ENCODE data around the gene MRE11. TPM values are rescaled to one million over a fixed set of nuclear protein-coding genes. Genes with fewer than 3 reads are reported as not detected.

MRE11 gene
- total RNA-seq, 8 experiments from 2014 or later: 6.0 to 38.1 (median 10.8) TPM

DNA sequence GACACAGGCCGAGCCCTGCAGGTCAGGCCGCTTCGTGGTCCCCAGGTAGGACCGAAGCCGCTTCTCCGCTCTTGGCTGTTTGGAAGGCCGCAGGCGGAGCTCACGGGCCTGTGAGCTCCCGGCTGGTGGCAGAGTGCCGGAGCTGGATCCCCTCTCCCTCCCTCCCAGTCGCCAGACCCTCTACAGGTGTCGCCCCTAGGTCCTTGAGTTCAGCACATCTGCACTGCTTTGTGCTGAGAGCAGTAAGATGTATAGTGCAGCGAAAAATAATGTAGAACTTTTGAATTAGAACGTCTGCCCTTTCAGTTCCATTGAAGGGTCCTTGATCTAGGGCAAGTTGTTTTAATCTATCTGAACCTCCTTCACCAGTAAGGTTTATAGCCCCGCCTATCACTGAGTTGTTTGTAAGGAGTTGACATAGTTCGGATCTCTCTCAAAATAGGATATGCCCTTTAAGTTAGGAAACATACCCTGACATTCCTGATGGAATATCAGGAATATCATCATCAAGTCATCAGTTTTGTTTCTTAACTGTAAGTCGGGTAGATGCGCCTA is 559 bp upstream of the MRE11 start:
- peak overlapping the region; percentile 81 to 96 (median 85) for H3K4me3 ChIP-seq
- peaks cover 0 to 10% of the 10 kb centered on the region in 2 donors for H3K4me1 ChIP-seq (replicated peaks in 1 of 2)
- 0 to 17% (median 2%) methylated on average over 1 to 12 of the region's 19 CpGs for WGBS, 10 experiments
- ATAC-seq (replicated peaks in 6 of 8): peak; percentile 47 to 77 (median 73)
- in situ Hi-C loops (cut with MboI; ENCODE audit: low pct_unique_long_range_greater_than_20kb in 2 of 9, low sequenced_read_pairs in 9 of 9, unreplicated experiment in 9 of 9): loop anchor here in 1 of 9 experiments (25.0 kb wide), 2 partner anchors 307 to 607 kb away; no protein-coding TSS in a partner anchor
- H3K27ac ChIP-seq: peak overlapping the region; percentile 40 to 58

DNA sequence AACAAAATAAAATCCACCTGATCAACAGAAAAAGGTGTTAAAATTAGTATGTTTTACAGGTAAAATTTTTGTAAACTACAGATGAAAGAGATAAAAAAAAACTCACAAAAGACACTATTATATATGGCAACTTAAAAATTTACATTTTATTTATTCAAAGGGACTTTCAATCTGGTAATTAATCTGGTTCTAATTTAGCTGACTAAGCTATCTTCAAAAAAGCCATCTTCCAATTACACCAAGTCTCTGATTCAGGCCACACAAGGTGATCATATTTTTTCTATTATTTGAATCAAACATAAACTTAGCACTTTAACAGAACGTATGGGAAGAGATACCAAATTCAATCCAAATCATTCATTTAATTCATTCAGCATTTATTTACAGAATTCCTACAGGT is 7.6 kb downstream of the MRE11 start:
- Histone ChIP-seq H3K27ac (no peak overlapping the region), H3K4me1 (replicated peaks in 1 of 2) (no peaks in the 10 kb centered on the region), H3K4me3 (no peak overlapping the region)
- WGBS, 10 experiments: 33 to 100% (median 100%) methylated on average over 1 of the region's 1 CpG; no CpG with 5 or more reads in 1 of the 10 experiments
- no peak for ATAC-seq (replicated peaks in 6 of 8)
- in situ Hi-C loops (cut with MboI; ENCODE audit: low pct_unique_long_range_greater_than_20kb in 2 of 9, low sequenced_read_pairs in 9 of 9, unreplicated experiment in 9 of 9): loop anchor here in 1 of 9 experiments (25.0 kb wide), 2 partner anchors 299 to 599 kb away; no protein-coding TSS in a partner anchor

DNA sequence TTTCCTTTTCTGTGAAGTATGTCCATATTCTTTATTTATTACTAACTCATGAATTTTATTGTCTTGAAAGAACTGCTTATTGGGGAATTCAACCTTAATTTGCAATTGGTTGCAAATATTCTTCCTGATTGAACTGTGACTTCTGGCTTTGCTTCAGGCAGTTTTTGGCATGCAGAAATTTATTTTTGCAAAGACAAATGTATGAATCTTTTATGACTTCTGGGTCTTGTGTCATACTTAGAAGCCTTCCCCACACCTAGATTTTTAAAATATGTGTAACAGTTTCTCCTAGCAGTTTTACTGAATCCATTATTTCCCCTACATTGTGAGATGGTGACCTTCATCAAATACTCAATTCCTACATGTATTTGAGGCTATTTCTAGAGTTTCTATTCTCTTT is 12.3 kb downstream of the MRE11 start:
- in situ Hi-C loops (cut with MboI; ENCODE audit: low pct_unique_long_range_greater_than_20kb in 2 of 9, low sequenced_read_pairs in 9 of 9, unreplicated experiment in 9 of 9): loop anchor here in 1 of 9 experiments (25.0 kb wide), 2 partner anchors 294 to 594 kb away; no protein-coding TSS in a partner anchor
- H3K4me1 ChIP-seq (replicated peaks in 1 of 2): no peaks in the 10 kb centered on the region
- H3K27ac ChIP-seq: no peak overlapping the region
- ATAC-seq (replicated peaks in 6 of 8): peak in 3 of 8 experiments; percentile 49 to 64 (median 51)
- H3K4me3 ChIP-seq: no peak overlapping the region

DNA sequence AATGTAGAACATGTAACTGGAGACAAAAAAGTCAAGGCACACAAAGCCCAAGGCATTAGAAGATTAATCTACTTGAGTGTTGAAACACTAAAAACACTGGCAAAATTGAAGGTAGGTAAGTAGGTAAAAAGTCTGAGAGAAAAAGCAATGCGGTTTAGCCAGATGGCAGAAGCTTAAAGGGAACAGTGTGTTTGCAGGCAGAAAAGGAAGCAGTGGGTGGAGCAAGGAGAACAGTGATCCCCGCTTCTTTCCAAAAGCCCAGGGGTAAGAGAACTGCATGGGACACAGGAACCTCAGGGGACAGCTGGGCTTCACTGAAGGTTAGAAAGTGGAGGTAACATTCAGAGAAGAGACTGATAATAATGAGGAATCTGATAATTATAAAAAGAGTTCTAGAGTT is 16.0 kb downstream of the MRE11 start:
- Histone ChIP-seq H3K27ac (no peak overlapping the region), H3K4me3 (no peak overlapping the region), H3K4me1 (replicated peaks in 1 of 2) (no peaks in the 10 kb centered on the region)
- WGBS, 10 experiments: 57 to 100% (median 83%) methylated on average over 1 to 2 of the region's 2 CpGs; no CpG with 5 or more reads in 1 of the 10 experiments
- ATAC-seq (replicated peaks in 6 of 8): no peak
- in situ Hi-C loops (cut with MboI; ENCODE audit: low pct_unique_long_range_greater_than_20kb in 2 of 9, low sequenced_read_pairs in 9 of 9, unreplicated experiment in 9 of 9): loop anchor here in 1 of 9 experiments (25.0 kb wide), 2 partner anchors 290 to 590 kb away; no protein-coding TSS in a partner anchor

DNA sequence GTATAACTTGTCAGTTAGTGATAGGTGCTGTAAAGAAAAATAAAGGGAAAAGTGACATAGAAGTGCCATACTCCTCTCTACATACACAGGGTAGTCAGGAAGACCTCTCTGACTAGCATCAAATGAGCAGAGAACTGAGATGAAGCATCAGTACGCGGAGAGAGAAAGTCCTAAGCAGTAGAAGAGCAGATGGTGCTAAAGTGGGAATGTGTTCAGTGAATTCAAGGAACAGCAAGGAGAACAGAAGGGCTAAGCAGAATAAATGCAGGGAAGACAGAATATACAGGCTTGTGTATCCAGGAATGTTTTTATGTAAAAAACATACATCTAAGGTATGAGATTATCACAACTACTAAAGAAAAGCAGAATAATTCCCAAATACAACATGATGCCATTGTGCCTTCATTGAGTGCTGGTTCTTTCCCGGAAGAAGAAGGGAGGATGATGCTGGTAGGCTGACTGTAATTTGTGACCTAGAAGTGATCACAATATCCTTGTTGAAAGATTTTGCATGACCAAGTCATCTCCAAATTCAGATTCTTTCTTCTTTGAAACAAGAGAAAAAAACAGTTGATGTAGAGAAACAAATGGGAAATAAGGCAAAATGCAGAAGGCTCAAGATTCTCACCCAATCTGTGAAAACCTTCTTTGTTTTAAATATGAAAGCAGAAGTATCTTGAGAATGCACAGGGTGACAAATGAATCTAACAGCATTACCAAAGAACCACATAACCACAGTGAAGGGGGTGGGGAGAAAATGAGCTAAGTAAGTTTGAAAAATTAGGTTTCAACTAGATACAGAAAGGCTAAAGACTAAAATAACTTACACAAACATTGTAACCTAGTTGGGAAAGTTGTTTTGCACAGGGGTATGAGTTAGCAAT is 20.5 kb downstream of the MRE11 start:
- 82 to 100% (median 100%) methylated on average over 1 to 3 of the region's 3 CpGs; no CpG with 5 or more reads in 2 of the 10 experiments for WGBS, 10 experiments
- H3K27ac ChIP-seq: no peak overlapping the region
- peak in 1 of 8 experiments; percentile 36 for ATAC-seq (replicated peaks in 6 of 8)
- in situ Hi-C loops (cut with MboI; ENCODE audit: low pct_unique_long_range_greater_than_20kb in 2 of 9, low sequenced_read_pairs in 9 of 9, unreplicated experiment in 9 of 9): no loop called here
- no peak overlapping the region for H3K4me3 ChIP-seq
- H3K4me1 ChIP-seq (replicated peaks in 1 of 2): no peaks in the 10 kb centered on the region

DNA sequence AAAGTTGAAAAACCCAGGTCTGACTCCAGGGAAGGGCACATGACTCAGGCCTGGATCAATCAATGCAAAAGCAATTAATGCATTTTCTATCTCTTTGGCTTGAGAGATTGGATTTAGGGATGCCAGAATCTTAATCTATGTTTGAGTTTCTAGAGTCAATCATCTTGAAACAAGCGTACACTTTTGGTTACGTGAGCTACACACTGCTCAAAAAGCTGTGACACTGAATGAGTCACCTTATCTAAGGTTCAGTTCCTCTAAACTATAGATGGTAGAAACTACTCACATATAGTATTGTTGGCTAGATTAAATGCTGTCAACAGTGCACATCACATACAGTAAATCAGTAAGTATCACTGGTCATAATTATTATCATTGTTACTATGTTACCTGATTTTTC is 24.2 kb downstream of the MRE11 start:
- in situ Hi-C loops (cut with MboI; ENCODE audit: low pct_unique_long_range_greater_than_20kb in 2 of 9, low sequenced_read_pairs in 9 of 9, unreplicated experiment in 9 of 9): no loop called here

DNA sequence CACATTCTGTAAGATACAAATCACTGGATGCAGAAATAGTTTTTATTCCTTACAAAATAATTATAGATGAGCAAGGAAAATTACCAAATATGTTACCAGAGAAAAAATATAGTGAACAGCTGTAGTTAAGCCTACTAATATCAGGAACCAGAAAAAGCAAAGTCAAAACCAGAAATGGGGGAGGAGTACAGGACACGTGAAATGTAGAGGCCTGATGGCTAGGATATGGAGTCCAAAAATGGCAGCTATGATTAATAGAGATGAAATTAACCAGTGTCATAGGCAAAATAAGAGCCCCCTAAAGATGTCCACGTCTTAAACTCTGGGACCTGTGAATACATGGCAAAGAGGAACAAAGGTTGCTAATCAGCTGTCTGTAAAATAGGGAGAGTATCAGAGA is 34.1 kb downstream of the MRE11 start:
- in situ Hi-C loops (cut with MboI; ENCODE audit: low pct_unique_long_range_greater_than_20kb in 2 of 9, low sequenced_read_pairs in 9 of 9, unreplicated experiment in 9 of 9): no loop called here
- Histone ChIP-seq H3K4me1 (replicated peaks in 1 of 2) (peaks cover 0 to 6% of the 10 kb centered on the region in 2 donors), H3K27ac (no peak overlapping the region), H3K4me3 (no peak overlapping the region)
- WGBS, 10 experiments: 80 to 100% (median 100%) methylated on average over 1 to 2 of the region's 2 CpGs; no CpG with 5 or more reads in 1 of the 10 experiments
- ATAC-seq (replicated peaks in 6 of 8): no peak

More for the DNA sequence above, 24.2 kb downstream of the MRE11 start:
- H3K27ac ChIP-seq: no peak overlapping the region
- H3K4me3 ChIP-seq: no peak overlapping the region
- no peaks in the 10 kb centered on the region for H3K4me1 ChIP-seq (replicated peaks in 1 of 2)
- no peak for ATAC-seq (replicated peaks in 6 of 8)
- 60 to 100% (median 97%) methylated on average over 1 to 2 of the region's 2 CpGs; no CpG with 5 or more reads in 2 of the 10 experiments for WGBS, 10 experiments

DNA sequence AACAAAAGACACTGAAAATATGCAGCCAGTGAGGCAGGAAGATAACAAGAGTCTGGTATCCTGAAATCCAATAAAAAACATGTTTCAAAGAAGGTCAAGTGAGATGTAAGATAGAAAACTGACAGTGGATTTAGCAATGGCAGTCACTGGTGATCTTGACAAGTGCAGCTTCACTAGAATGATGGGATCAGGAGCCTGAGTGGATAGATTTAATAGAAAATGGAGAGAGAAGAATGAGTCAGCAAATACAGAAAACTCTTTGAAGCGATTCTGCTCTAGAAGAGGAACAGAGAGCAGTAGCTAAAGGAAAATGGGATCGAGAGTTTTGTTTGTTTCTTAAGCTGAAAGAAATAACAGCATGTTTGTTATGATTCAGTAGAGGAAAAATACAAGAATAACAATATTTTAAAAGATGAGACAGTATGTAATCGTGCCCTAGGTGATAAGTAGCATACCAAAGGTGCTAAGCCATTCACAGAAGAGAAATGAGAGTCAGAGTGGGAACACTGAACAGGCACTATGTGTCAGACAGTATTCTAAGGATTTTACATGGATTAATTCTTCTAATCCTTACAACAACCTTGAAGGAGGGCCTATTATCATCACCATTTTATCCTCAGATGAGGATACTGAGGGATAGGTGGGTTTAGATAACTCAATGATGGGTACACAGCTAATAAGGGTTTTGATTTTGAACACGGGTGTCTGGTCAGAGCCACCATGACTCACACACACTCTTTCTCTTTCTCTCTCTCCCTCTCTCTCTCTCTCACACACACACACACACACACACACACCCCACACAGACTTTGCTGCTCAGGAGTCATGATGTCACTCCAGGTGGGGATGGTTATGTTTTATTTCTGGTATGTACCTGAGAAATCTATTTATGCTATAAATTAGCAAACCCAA is 36.3 kb downstream of the MRE11 start:
- WGBS, 10 experiments: 74 to 100% (median 86%) methylated on average over 2 to 4 of the region's 4 CpGs
- peak in 5 of 8 experiments; percentile 22 to 54 (median 48) for ATAC-seq (replicated peaks in 6 of 8)
- H3K27ac ChIP-seq: no peak overlapping the region
- H3K4me1 ChIP-seq (replicated peaks in 1 of 2): peaks cover 0 to 6% of the 10 kb centered on the region in 2 donors
- in situ Hi-C loops (cut with MboI; ENCODE audit: low pct_unique_long_range_greater_than_20kb in 2 of 9, low sequenced_read_pairs in 9 of 9, unreplicated experiment in 9 of 9): no loop called here
- no peak overlapping the region for H3K4me3 ChIP-seq

DNA sequence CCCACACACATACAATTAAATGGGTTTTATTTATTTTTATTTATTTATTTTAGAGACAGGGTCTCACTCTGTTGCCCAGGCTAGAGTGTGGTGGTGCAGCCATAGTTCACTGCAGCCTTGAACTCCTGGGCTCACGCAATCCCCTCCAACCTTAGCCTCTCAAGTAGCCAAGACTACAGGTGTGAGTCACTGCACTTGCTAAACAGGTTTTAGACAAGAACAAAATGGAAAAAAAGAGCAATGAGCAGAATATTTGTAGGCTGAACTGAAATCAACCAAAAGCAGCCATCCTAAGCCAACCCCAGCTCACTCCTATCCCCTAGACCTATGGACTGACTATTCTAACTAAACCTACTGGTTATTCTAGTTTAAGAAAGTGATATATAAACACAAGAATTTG is 37.8 kb downstream of the MRE11 start:
- Histone ChIP-seq H3K4me3 (no peak overlapping the region), H3K27ac (no peak overlapping the region), H3K4me1 (replicated peaks in 1 of 2) (peaks cover 0 to 6% of the 10 kb centered on the region in 2 donors)
- in situ Hi-C loops (cut with MboI; ENCODE audit: low pct_unique_long_range_greater_than_20kb in 2 of 9, low sequenced_read_pairs in 9 of 9, unreplicated experiment in 9 of 9): no loop called here
- WGBS, 10 experiments: 80 to 100% (median 100%) methylated on average over 1 of the region's 1 CpG; no CpG with 5 or more reads in 5 of the 10 experiments
- ATAC-seq (replicated peaks in 6 of 8): no peak

DNA sequence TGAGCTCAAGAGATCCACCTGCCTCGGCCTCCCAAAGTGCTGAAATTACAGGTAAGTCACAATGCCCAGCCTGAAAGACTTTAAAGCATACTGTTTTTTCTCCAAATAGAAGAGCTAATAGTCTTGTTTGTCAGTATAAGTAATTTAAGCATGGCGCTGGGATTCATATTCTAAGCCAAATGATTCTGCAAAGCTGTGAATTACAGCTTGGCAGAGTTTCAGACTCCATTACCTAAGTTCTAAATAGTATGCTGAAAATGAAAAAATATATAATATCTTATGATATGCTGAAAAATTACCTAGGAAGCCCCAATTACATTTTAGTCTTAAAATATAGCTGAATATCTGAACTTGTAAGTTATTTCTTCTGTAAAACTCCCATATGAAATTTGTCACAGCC is 39.3 kb downstream of the MRE11 start:
- in situ Hi-C loops (cut with MboI; ENCODE audit: low pct_unique_long_range_greater_than_20kb in 2 of 9, low sequenced_read_pairs in 9 of 9, unreplicated experiment in 9 of 9): no loop called here
- peaks cover 2 to 12% of the 10 kb centered on the region in 2 donors for H3K4me1 ChIP-seq (replicated peaks in 1 of 2)
- 83 to 100% (median 100%) methylated on average over 1 to 2 of the region's 2 CpGs; no CpG with 5 or more reads in 2 of the 10 experiments for WGBS, 10 experiments
- H3K4me3 ChIP-seq: no peak overlapping the region
- ATAC-seq (replicated peaks in 6 of 8): no peak
- no peak overlapping the region for H3K27ac ChIP-seq

DNA sequence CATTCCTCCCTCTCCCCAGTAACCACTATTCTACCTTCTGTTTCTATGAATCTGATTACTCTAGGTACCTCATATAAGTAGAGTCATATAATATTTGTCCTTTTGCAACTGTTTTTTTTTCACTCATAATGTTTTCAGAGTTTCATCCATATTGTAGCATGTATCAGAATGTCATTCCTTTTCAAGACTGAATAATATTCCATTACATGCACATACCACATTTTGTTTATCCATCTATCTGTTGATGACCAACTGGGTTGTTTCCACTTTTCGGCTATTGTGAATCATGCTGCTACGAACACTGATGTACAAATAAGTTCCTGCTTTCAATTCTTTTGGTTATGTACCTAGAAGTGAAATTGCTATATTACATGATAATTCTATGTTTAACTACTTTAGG is 40.7 kb downstream of the MRE11 start:
- WGBS, 10 experiments: 83 to 100% (median 100%) methylated on average over 1 to 2 of the region's 2 CpGs
- Histone ChIP-seq H3K4me3 (no peak overlapping the region), H3K4me1 (replicated peaks in 1 of 2) (peaks cover 7 to 15% of the 10 kb centered on the region in 2 donors), H3K27ac (no peak overlapping the region)
- ATAC-seq (replicated peaks in 6 of 8): no peak
- in situ Hi-C loops (cut with MboI; ENCODE audit: low pct_unique_long_range_greater_than_20kb in 2 of 9, low sequenced_read_pairs in 9 of 9, unreplicated experiment in 9 of 9): no loop called here

DNA sequence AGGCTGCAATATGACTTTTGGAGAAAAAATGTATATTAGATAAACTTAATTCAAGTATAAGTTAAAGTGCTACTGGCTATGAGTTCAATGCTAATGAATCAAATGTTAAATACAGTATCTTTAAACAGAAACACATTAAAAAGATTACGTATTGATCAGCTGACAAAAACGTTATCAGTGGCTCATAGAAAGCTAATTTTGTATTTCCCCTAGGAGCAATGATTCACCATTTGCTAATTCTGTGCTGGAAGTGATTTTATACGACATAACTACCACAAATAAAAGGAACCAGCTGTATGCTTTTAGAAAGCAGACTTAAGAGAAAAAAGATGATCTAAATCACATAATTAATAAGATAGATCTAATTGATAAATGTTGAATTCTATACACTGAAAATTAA is 43.6 kb downstream of the MRE11 start:
- in situ Hi-C loops (cut with MboI; ENCODE audit: low pct_unique_long_range_greater_than_20kb in 2 of 9, low sequenced_read_pairs in 9 of 9, unreplicated experiment in 9 of 9): no loop called here
- Histone ChIP-seq H3K4me1 (replicated peaks in 1 of 2) (peaks cover 7 to 17% of the 10 kb centered on the region in 2 donors), H3K4me3 (no peak overlapping the region), H3K27ac (no peak overlapping the region)
- WGBS, 10 experiments: 7 to 81% (median 38%) methylated on average over 1 to 3 of the region's 3 CpGs
- ATAC-seq (replicated peaks in 6 of 8): peak in 7 of 8 experiments; percentile 9 to 79 (median 30)
